ENCODE data around the gene IFFO2. TPM values are rescaled to one million over a fixed set of nuclear protein-coding genes. Genes with fewer than 3 reads are reported as not detected.

IFFO2 gene
- total and polyA plus RNA-seq, 2 of the 13 experiments (the other 11 are each of a cell fraction or from before 2014, with no cell fraction given), result 7.3 to 16.7 TPM

GRCh38 chr1:18955441-18956192, 859 bp downstream of the IFFO2 start (continued):
- TF ChIP-seq ATF4 (CRISPR knock-in tag; IDR thresholded peaks at IDR 0.05) (0 out of 4 replicates have a peak, but pooled peaks of 1 of the 2 experiments have one; percentile 15), ZBED4 (CRISPR knock-in tag; IDR thresholded peaks at IDR 0.05; ENCODE audit: borderline replicate concordance) (no peak), SALL1 (CRISPR knock-in tag; IDR thresholded peaks at IDR 0.05) (peak; percentile 65), TARDBP (CRISPR knock-in tag; IDR thresholded peaks at IDR 0.05) (no peak), ZNF468 (CRISPR knock-in tag; IDR thresholded peaks at IDR 0.05) (0 out of 2 replicates have a peak, but pooled peaks have one; percentile 82), ZNF589 (CRISPR knock-in tag; conservative IDR thresholded peaks at IDR 0.05) (no peak), ZBTB14 (CRISPR knock-in tag; IDR thresholded peaks at IDR 0.05) (no peak), FOXK1 (CRISPR knock-in tag; IDR thresholded peaks at IDR 0.05; ENCODE audit: borderline replicate concordance, low read depth) (no peak), NFIC (IDR thresholded peaks at IDR 0.05; ENCODE audit: low read length) (no peak), HNRNPLL (IDR thresholded peaks at IDR 0.05; ENCODE audit: low read depth, low read length, poor library complexity, severe bottlenecking) (peak; percentile 87), MBNL3 (CRISPR knock-in tag; conservative IDR thresholded peaks at IDR 0.05) (no peak), ZBTB46 (CRISPR knock-in tag; IDR thresholded peaks at IDR 0.05; ENCODE audit: borderline replicate concordance) (no peak), ZNF33A (CRISPR knock-in tag; IDR thresholded peaks at IDR 0.05; ENCODE audit: borderline replicate concordance) (no peak), THAP11 (CRISPR knock-in tag; IDR thresholded peaks at IDR 0.05) (0 out of 2 replicates have a peak, but pooled peaks have one; percentile 35), RBAK (CRISPR knock-in tag; IDR thresholded peaks at IDR 0.05) (no peak), ZMYM4 (CRISPR knock-in tag; IDR thresholded peaks at IDR 0.05) (0 out of 2 replicates have a peak, but pooled peaks have one; percentile 22), POLR2G (IDR thresholded peaks at IDR 0.05; ENCODE audit: low read depth, low read length) (no peak), CAMTA2 (CRISPR knock-in tag; IDR thresholded peaks at IDR 0.05; ENCODE audit: borderline replicate concordance) (0 out of 2 replicates have a peak, but pooled peaks have one; percentile 75), YY1 (IDR thresholded peaks at IDR 0.05; ENCODE audit: insufficient read depth, insufficient replicate concordance, low read depth, low read length) (no peak), CHD2 (IDR thresholded peaks at IDR 0.05; ENCODE audit: low read depth, low read length) (no peak)
